T-helper 1 cell treated with Interleukin-12 subunit alpha and Interleukin-12 subunit beta and Interleukin-4 antibody, amounts not matched to agents 30 μg/mL and 1 μg/mL, for 36 hours (primary cell): ENCODE results near the gene LAPTM4A.

Experiments
- H3K27ac Mint-ChIP-seq: one replicate; pipeline ENCODE4 v1.8.0; 2021; ENCODE audit warnings: mild to moderate bottlenecking, mixed read lengths
- H3K27me3 Mint-ChIP-seq: one replicate; pipeline ENCODE4 v1.8.0; 2021; ENCODE audit warnings: low read depth, mixed read lengths
- H3K36me3 Mint-ChIP-seq: one replicate; pipeline ENCODE4 v1.8.0; 2021; ENCODE audit warnings: low read depth, mixed read lengths
- H3K4me1 Mint-ChIP-seq: one replicate; pipeline ENCODE4 v1.8.0; 2021; ENCODE audit warnings: low read depth, mixed read lengths
- H3K4me3 Mint-ChIP-seq: one replicate; pipeline ENCODE4 v1.8.0; 2021; ENCODE audit warnings: mild to moderate bottlenecking, moderate library complexity, mixed read lengths
- H3K9me3 Mint-ChIP-seq: one replicate; pipeline ENCODE4 v1.8.0; 2021; ENCODE audit warnings: mixed read lengths

The LAPTM4A gene

GRCh38 chr2:20067992-20068584, 16.7 kb upstream of the LAPTM4A start:
- Mint-ChIP-seq H3K36me3 (no peaks in the 10 kb centered on the region), H3K9me3 (no peaks in the 10 kb centered on the region), H3K4me1 (no peaks in the 10 kb centered on the region), H3K27ac (no peak overlapping the region), H3K27me3 (peaks cover under 1% of the 10 kb centered on the region), H3K4me3 (no peak overlapping the region)

GRCh38 chr2:20065885-20066602, 14.6 kb upstream of the LAPTM4A start:
- no peak overlapping the region for H3K4me3 Mint-ChIP-seq

GRCh38 chr2:20064841-20065240, 13.4 kb upstream of the LAPTM4A start:
- Mint-ChIP-seq H3K27ac (no peak overlapping the region), H3K4me3 (no peak overlapping the region), H3K27me3 (peaks cover 18% of the 10 kb centered on the region), H3K36me3 (no peaks in the 10 kb centered on the region), H3K4me1 (no peaks in the 10 kb centered on the region), H3K9me3 (no peaks in the 10 kb centered on the region)

More at GRCh38 chr2:20065885-20066602, 14.6 kb upstream of the LAPTM4A start:
- Mint-ChIP-seq H3K27me3 (peaks cover 7% of the 10 kb centered on the region), H3K27ac (no peak overlapping the region), H3K9me3 (no peaks in the 10 kb centered on the region), H3K4me1 (no peaks in the 10 kb centered on the region), H3K36me3 (no peaks in the 10 kb centered on the region)

GRCh38 chr2:20064421-20064820, 13.0 kb upstream of the LAPTM4A start:
- no peak overlapping the region for H3K27ac Mint-ChIP-seq
- H3K4me3 Mint-ChIP-seq, result no peak overlapping the region
- H3K27me3 Mint-ChIP-seq, result peaks cover 22% of the 10 kb centered on the region
- H3K36me3 Mint-ChIP-seq, result no peaks in the 10 kb centered on the region
- no peaks in the 10 kb centered on the region for H3K9me3 Mint-ChIP-seq
- no peaks in the 10 kb centered on the region for H3K4me1 Mint-ChIP-seq

GRCh38 chr2:20062615-20063545, 11.5 kb upstream of the LAPTM4A start:
- H3K9me3 Mint-ChIP-seq, result no peaks in the 10 kb centered on the region
- H3K27me3 Mint-ChIP-seq, result peaks cover 33% of the 10 kb centered on the region
- H3K4me1 Mint-ChIP-seq, result no peaks in the 10 kb centered on the region
- no peak overlapping the region for H3K4me3 Mint-ChIP-seq
- no peak overlapping the region for H3K27ac Mint-ChIP-seq
- no peaks in the 10 kb centered on the region for H3K36me3 Mint-ChIP-seq

- Mint-ChIP-seq H3K36me3 (no peaks in the 10 kb centered on the region), H3K9me3 (no peaks in the 10 kb centered on the region), H3K27ac (no peak overlapping the region), H3K4me1 (no peaks in the 10 kb centered on the region), H3K4me3 (no peak overlapping the region), H3K27me3 (peaks cover 43% of the 10 kb centered on the region)
Observed at GRCh38 chr2:20061940-20062339, 10.5 kb upstream of the LAPTM4A start.

GRCh38 chr2:20061476-20061875, 10.0 kb upstream of the LAPTM4A start:
- Mint-ChIP-seq H3K9me3 (no peaks in the 10 kb centered on the region), H3K4me3 (no peak overlapping the region), H3K27me3 (peaks cover 47% of the 10 kb centered on the region), H3K36me3 (no peaks in the 10 kb centered on the region), H3K27ac (no peak overlapping the region), H3K4me1 (no peaks in the 10 kb centered on the region)

- Mint-ChIP-seq H3K4me1 (no peaks in the 10 kb centered on the region), H3K36me3 (no peaks in the 10 kb centered on the region), H3K27me3 (peaks cover 61% of the 10 kb centered on the region), H3K9me3 (no peaks in the 10 kb centered on the region), H3K27ac (no peak overlapping the region), H3K4me3 (no peak overlapping the region)
Observed at GRCh38 chr2:20060106-20060505, 8.7 kb upstream of the LAPTM4A start.

- no peaks in the 10 kb centered on the region for H3K36me3 Mint-ChIP-seq
- H3K9me3 Mint-ChIP-seq, result no peaks in the 10 kb centered on the region
- no peak overlapping the region for H3K27ac Mint-ChIP-seq
- no peak overlapping the region for H3K4me3 Mint-ChIP-seq
- H3K4me1 Mint-ChIP-seq, result no peaks in the 10 kb centered on the region
- H3K27me3 Mint-ChIP-seq, result peaks cover 65% of the 10 kb centered on the region
Observed at GRCh38 chr2:20057268-20057667, 5.8 kb upstream of the LAPTM4A start.

GRCh38 chr2:20054931-20055330, 3.5 kb upstream of the LAPTM4A start:
- no peaks in the 10 kb centered on the region for H3K9me3 Mint-ChIP-seq
- no peaks in the 10 kb centered on the region for H3K36me3 Mint-ChIP-seq
- H3K27ac Mint-ChIP-seq, result no peak overlapping the region
- H3K4me3 Mint-ChIP-seq, result no peak overlapping the region
- H3K27me3 Mint-ChIP-seq, result peaks cover 48% of the 10 kb centered on the region
- peaks cover 7% of the 10 kb centered on the region for H3K4me1 Mint-ChIP-seq

GRCh38 chr2:20054119-20054518, 2.7 kb upstream of the LAPTM4A start:
- Mint-ChIP-seq H3K27ac (no peak overlapping the region), H3K4me3 (no peak overlapping the region), H3K36me3 (no peaks in the 10 kb centered on the region), H3K4me1 (peaks cover 16% of the 10 kb centered on the region), H3K27me3 (peaks cover 42% of the 10 kb centered on the region), H3K9me3 (no peaks in the 10 kb centered on the region)

- peaks cover 23% of the 10 kb centered on the region for H3K4me1 Mint-ChIP-seq
- H3K4me3 Mint-ChIP-seq, result no peak overlapping the region
- H3K27me3 Mint-ChIP-seq, result peaks cover 32% of the 10 kb centered on the region
- no peak overlapping the region for H3K27ac Mint-ChIP-seq
- no peaks in the 10 kb centered on the region for H3K9me3 Mint-ChIP-seq
- H3K36me3 Mint-ChIP-seq, result no peaks in the 10 kb centered on the region
Observed at GRCh38 chr2:20052861-20053281, 1.4 kb upstream of the LAPTM4A start.

- peaks cover 27% of the 10 kb centered on the region for H3K27me3 Mint-ChIP-seq
- H3K27ac Mint-ChIP-seq, result no peak overlapping the region
- peaks cover 26% of the 10 kb centered on the region for H3K4me1 Mint-ChIP-seq
- H3K9me3 Mint-ChIP-seq, result no peaks in the 10 kb centered on the region
- no peaks in the 10 kb centered on the region for H3K36me3 Mint-ChIP-seq
- H3K4me3 Mint-ChIP-seq, result no peak overlapping the region
Observed at GRCh38 chr2:20052229-20052851, 912 bp upstream of the LAPTM4A start.
